KOPT-K1 (cell line): ENCODE results near the gene CASP7.
A peak's percentile ranks its signal among the peaks of the same experiment; 100 is the strongest.
"Not testable (repeated sequence)": the region's sequence is repeated elsewhere in the genome, so short reads cannot be mapped to it uniquely, and the experiment has no call there.

Source experiments
- H3K27ac ChIP-seq: fragments of 200-600 bp; sonication (generic); 2 replicates; pipeline ENCODE4 v1.5.1; 2016; ENCODE audit warnings: antibody characterized with exemption, mild to moderate bottlenecking, low read depth, low read length; ENCODE audit not compliant: poor library complexity, severe bottlenecking
- H3K36me3 ChIP-seq: fragments of 200-600 bp; sonication (generic); 2 replicates; pipeline ENCODE4 v1.5.1; 2017; ENCODE audit warnings: antibody characterized with exemption, mild to moderate bottlenecking, low read length, moderate library complexity; ENCODE audit not compliant: insufficient read depth
- H3K9me3 ChIP-seq: fragments of 200-600 bp; sonication (generic); 2 replicates; pipeline ENCODE4 v1.5.1; 2017; ENCODE audit warnings: antibody characterized with exemption, low read length, mild to moderate bottlenecking; ENCODE audit not compliant: insufficient read depth, poor library complexity, severe bottlenecking

Gene CASP7

GRCh38 chr10:113679463-113680189 is at the start of gene CASP7:
CASP7 (plus strand) TSS chr10:113679912; CDS start chr10:113697494, 17,582 bp downstream.
- Histone ChIP-seq H3K27ac (peak within 1 kb of the TSS; percentile 87), H3K36me3 (peaks cover 9% of the 10 kb centered on the region), H3K9me3 (peaks cover 5% of the 10 kb centered on the region)

DNA sequence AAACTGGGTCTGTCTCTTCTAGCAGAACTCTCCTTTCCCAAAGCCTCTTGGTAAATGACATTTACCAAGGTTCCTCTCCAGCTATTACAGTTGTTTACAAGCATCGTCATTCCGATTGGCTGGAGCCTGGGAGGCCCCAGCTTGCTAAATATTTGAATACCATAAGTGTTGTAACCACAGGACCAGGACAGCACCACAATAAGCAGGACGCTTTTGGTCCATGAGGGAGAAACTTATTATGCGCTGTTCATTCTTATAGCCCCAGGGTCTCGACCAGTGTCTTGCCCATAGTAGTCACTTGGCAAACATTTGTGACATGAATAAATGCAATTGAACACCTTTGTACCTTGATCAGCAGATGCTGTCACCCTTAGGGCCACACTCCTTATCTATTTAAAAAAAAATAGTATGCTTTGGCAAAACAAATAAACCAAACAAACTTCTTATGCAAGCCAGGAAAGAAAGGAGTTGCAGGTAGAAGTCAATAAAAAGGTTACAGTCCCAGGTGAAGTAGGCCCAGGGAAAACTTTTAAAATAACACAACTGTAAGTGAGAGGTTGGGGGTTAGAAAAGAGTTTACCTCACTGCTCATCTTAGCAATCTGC is 48.7 kb upstream of the CASP7 start:
- Histone ChIP-seq H3K27ac (no peak overlapping the region), H3K9me3 (peaks cover 8% of the 10 kb centered on the region), H3K36me3 (no peaks in the 10 kb centered on the region)

DNA sequence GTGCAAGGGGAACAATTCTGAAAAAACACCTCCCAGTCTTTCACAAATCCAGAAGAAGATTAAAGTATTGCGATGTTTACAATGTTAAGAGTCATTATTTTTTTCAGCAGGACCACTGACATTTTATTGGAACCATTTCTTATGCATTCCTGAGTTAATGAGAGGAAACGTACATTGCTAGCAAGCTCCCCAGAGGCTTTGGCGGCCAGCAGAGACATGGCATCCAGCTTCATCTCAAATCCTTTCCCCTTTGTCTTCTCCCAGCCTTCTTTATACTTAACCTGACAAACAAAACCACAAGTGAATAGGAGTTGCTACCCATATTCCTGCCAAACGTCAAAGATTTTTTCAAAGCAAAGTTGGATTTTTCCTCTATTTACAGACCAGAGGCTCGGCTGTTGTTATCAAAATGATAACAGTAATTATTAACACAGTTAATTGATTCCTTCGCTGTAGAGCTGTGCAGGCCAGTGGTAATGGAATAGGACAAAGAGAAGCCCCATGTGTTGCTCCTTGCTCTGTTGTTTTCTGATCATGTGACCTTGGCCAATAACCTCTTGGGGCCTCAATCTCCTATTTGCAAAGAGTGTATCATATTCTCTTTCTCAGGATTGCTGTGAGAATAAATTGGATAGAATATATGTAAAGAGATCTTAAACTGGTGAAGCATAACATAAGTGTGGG is 47.9 kb upstream of the CASP7 start:
- Histone ChIP-seq H3K27ac (no peak overlapping the region), H3K36me3 (no peaks in the 10 kb centered on the region), H3K9me3 (peaks cover 13% of the 10 kb centered on the region)

GRCh38 chr10:113639966-113640365 is 39.7 kb upstream of the CASP7 start:
- H3K9me3 ChIP-seq, result peaks cover 5% of the 10 kb centered on the region
- H3K36me3 ChIP-seq, result no peaks in the 10 kb centered on the region
- no peak overlapping the region for H3K27ac ChIP-seq

- H3K9me3 ChIP-seq, result no peaks in the 10 kb centered on the region
- H3K27ac ChIP-seq, result no peak overlapping the region
- no peaks in the 10 kb centered on the region for H3K36me3 ChIP-seq
These were observed 38.0 kb upstream of the CASP7 start for GRCh38 chr10:113641702-113642101.

DNA sequence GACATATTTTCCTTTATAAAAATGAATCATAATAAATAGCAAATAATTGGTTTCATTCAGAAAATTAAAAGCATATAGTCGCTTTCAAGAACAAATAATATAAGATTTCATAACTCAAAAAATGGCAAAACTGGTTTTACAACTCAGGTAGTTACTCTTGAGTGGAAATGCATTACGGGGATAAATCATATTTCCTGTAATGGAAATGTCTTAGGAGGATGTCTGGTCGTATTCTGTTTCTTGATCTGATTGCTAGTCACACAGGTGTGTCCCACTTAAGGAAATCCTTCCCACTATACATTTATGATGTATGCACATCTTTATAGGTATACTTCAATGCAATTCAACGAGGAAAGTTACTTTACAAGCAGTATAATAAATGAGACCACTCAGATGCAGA is 36.5 kb upstream of the CASP7 start:
- no peaks in the 10 kb centered on the region for H3K9me3 ChIP-seq
- no peak overlapping the region for H3K27ac ChIP-seq
- no peaks in the 10 kb centered on the region for H3K36me3 ChIP-seq

DNA sequence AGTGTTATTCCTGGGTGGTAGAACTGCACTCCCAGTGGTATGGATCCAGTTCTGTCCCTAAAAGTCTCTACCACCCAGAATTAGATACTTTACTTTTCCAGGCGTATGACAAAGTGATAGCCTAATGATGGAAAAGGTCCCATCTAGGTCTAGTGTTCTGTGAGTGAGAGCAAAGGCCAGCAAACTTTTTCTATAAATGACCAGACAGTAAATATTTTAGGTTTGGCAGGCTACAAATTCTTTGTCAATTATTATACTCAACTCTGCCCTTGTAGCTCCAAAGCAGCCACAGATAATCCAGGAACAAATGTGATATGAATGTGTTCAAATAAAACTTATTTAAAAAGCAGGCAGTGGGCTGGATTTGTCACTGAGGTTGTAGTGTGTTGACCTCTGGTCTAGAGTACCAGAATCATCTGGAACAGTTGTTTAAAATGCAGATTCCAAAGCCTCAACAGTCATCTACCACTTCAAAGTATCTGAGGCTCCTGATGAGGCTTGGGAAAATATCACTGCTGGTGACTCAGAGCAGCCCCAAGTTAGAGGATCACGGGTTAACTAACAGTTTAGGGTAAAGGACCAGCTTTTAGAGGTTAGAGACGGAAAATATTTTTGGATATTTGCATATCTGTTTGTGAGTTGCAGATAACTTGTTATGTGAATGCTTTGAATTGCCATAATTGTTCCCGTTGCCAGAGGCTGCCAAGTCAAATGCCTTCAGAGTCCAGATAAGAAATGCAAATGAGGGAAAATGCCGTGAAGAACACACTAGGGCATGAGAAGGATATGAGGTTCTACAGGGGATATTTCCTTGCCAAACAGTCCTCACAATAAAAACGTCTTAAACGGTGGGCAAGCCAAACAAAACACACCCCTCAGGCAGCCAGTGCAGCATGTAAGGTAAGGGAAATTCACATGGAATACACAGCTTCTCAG is 35.3 kb upstream of the CASP7 start:
- Histone ChIP-seq H3K27ac (no peak overlapping the region), H3K9me3 (no peaks in the 10 kb centered on the region), H3K36me3 (no peaks in the 10 kb centered on the region)

GRCh38 chr10:113646336-113647201 is 33.1 kb upstream of the CASP7 start:
- H3K27ac ChIP-seq, result no peak overlapping the region
- H3K9me3 ChIP-seq, result peaks cover 5% of the 10 kb centered on the region

DNA sequence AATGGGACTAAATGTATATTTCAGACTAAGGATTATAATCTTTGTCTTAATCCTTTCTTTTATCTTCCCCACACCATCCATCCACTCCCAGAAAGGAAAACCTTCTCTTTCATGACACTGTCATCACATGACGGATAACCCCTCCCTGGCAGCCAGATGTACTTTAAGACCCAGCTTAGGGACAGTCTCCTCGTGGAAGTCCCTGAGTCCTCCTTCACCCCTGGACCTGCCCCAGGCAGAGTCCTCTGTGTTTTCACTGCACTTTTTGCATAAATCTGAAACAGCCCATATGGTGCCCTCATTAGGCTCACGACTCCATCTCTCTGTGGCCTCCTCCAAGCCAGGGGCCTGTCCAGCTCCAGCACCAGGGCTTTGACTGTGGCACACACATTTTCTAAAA is 31.9 kb upstream of the CASP7 start:
- Histone ChIP-seq H3K9me3 (peaks cover 5% of the 10 kb centered on the region), H3K27ac (no peak overlapping the region), H3K36me3 (no peaks in the 10 kb centered on the region)

More at GRCh38 chr10:113646336-113647201, 33.1 kb upstream of the CASP7 start:
- H3K36me3 ChIP-seq, result no peaks in the 10 kb centered on the region

DNA sequence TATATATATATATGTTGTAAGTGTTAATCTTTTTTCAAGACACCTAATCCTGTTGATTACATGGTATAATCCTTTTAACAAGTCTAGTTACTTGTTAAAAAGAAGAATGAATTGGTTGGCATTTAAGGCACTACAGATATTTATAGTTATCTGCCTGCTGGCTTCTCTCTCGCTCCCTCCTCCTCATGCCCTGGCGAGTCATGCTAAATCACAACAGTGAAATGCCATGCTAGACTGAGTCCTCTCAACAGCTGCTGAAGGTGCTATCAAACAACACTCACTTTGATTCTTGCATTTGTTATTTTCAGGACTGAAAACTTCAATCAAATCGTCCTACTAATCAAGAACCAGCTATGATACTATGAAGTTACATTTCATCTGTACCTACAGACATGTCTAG is 31.2 kb upstream of the CASP7 start:
- no peaks in the 10 kb centered on the region for H3K36me3 ChIP-seq
- H3K27ac ChIP-seq, result no peak overlapping the region

GRCh38 chr10:113650172-113650571 is 29.5 kb upstream of the CASP7 start:
- H3K9me3 ChIP-seq, result peaks cover 5% of the 10 kb centered on the region
- H3K27ac ChIP-seq, result no peak overlapping the region
- H3K36me3 ChIP-seq, result no peaks in the 10 kb centered on the region

More for the DNA sequence above, 31.2 kb upstream of the CASP7 start:
- peaks cover 5% of the 10 kb centered on the region for H3K9me3 ChIP-seq

DNA sequence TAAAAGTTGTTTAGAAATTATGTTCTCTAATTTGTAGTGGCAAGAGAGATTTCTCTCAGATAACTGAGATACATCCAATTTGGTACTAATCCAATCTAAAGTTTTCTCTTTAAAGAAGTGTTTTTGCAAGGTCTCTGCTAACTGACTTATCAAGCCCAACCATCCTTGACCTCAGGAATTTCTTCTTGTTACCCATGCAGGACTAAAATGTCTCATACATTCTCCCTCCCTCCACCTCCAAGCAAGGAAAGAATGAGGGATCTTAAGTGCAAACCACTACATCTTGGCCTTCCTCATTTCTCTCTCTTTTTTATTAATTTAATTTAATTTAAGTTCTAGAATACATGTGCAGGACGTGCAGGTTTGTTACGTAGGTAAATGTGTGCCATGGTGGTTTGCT is 28.7 kb upstream of the CASP7 start:
- H3K9me3 ChIP-seq, result peaks cover 5% of the 10 kb centered on the region
- H3K27ac ChIP-seq, result no peak overlapping the region
- no peaks in the 10 kb centered on the region for H3K36me3 ChIP-seq

- H3K27ac ChIP-seq, result no peak overlapping the region
- no peaks in the 10 kb centered on the region for H3K36me3 ChIP-seq
- H3K9me3 ChIP-seq, result peaks cover 5% of the 10 kb centered on the region
These were observed 27.8 kb upstream of the CASP7 start for GRCh38 chr10:113651898-113652297.

- not testable (repeated sequence) for H3K9me3 ChIP-seq, H3K36me3 ChIP-seq, H3K27ac ChIP-seq
These were observed 27.3 kb upstream of the CASP7 start for GRCh38 chr10:113652456-113652855.
